ENCODE measurements around the gene DST. TPM values are rescaled to one million over a fixed set of nuclear protein-coding genes. Genes with fewer than 3 reads are reported as not detected.

The DST gene
- total RNA-seq, 4 donors from 2014 or later, result 114 to 219 (median 204) TPM

- in situ Hi-C loops (cut with MboI; ENCODE audit: low sequenced_read_pairs in 4 of 4), result no loop called here
- peaks cover 41 to 57% of the 10 kb centered on the region in 2 donors for H3K4me1 ChIP-seq
- peaks cover 0 to 17% of the 10 kb centered on the region in 2 donors for H3K36me3 ChIP-seq
- intact Hi-C loops (cut with DNase I; ENCODE audit: low total_unique reads), result loop anchor here (2.0 to 5.0 kb wide), 2 partner anchors 178 to 192 kb away; no protein-coding TSS in a partner anchor
- H3K4me3 ChIP-seq, result peak overlapping the region in 1 of 4 donors; percentile 16
- H3K27me3 ChIP-seq, result no peaks in the 10 kb centered on the region
- peak in 3 of 5 experiments; percentile 24 to 39 (median 30) for TF ChIP-seq CTCF (IDR thresholded peaks at IDR 0.05 in 4 of 5, conservative IDR thresholded peaks at IDR 0.05 in 1 of 5)
- TF ChIP-seq POLR2A (IDR thresholded peaks at IDR 0.05), result no peak
- peak overlapping the region in 3 of 4 donors; percentile 1 to 51 (median 49) for H3K27ac ChIP-seq
- no peak for DNase-seq
- ATAC-seq, result no peak
- no peaks in the 10 kb centered on the region for H3K9me3 ChIP-seq
Measured at GRCh38 chr6:56549014-56549413, 93.7 kb downstream of the DST start.

GRCh38 chr6:56547687-56548086 is 95.0 kb downstream of the DST start:
- Histone ChIP-seq H3K27me3 (no peaks in the 10 kb centered on the region), H3K4me1 (peaks cover 47 to 64% of the 10 kb centered on the region in 2 donors), H3K36me3 (peaks cover 0 to 6% of the 10 kb centered on the region in 2 donors), H3K4me3 (no peak overlapping the region), H3K9me3 (no peaks in the 10 kb centered on the region), H3K27ac (peak overlapping the region in 3 of 4 donors; percentile 0 to 95 (median 2))
- ATAC-seq (no peak), DNase-seq (no peak)
- intact Hi-C loops (cut with DNase I; ENCODE audit: low total_unique reads) (loop anchor here (2.0 to 5.0 kb wide), 2 partner anchors 177 to 190 kb away; no protein-coding TSS in a partner anchor), in situ Hi-C loops (cut with MboI; ENCODE audit: low sequenced_read_pairs in 4 of 4) (no loop called here)
- TF ChIP-seq POLR2A (IDR thresholded peaks at IDR 0.05) (no peak), CTCF (IDR thresholded peaks at IDR 0.05 in 4 of 5, conservative IDR thresholded peaks at IDR 0.05 in 1 of 5) (no peak)

GRCh38 chr6:56542364-56543331 is 100.0 kb downstream of the DST start:
- Histone ChIP-seq H3K27ac (peak overlapping the region; percentile 90 to 95 (median 94)), H3K36me3 (no peaks in the 10 kb centered on the region), H3K27me3 (no peaks in the 10 kb centered on the region), H3K9me3 (no peaks in the 10 kb centered on the region), H3K4me1 (peaks cover 50 to 59% of the 10 kb centered on the region in 2 donors), H3K4me3 (peak overlapping the region; percentile 68 to 86 (median 72))
- in situ Hi-C loops (cut with MboI; ENCODE audit: low sequenced_read_pairs in 4 of 4), result no loop called here
- intact Hi-C loops (cut with DNase I; ENCODE audit: low total_unique reads), result no loop called here
- DNase-seq (peak; percentile 95 to 96), ATAC-seq (peak; percentile 95 to 98)
- TF ChIP-seq CTCF (IDR thresholded peaks at IDR 0.05 in 4 of 5, conservative IDR thresholded peaks at IDR 0.05 in 1 of 5) (peak in 4 of 5 experiments; percentile 34 to 67 (median 54)), POLR2A (IDR thresholded peaks at IDR 0.05) (peak; percentile 53 to 88)

- Histone ChIP-seq H3K27ac (peak overlapping the region; percentile 90 to 95 (median 94)), H3K4me1 (peaks cover 58 to 59% of the 10 kb centered on the region in 2 donors), H3K27me3 (no peaks in the 10 kb centered on the region), H3K4me3 (peak overlapping the region; percentile 68 to 86 (median 72)), H3K9me3 (no peaks in the 10 kb centered on the region), H3K36me3 (no peaks in the 10 kb centered on the region)
- no peak for DNase-seq
- in situ Hi-C loops (cut with MboI; ENCODE audit: low sequenced_read_pairs in 4 of 4) (no loop called here), intact Hi-C loops (cut with DNase I; ENCODE audit: low total_unique reads) (no loop called here)
- TF ChIP-seq POLR2A (IDR thresholded peaks at IDR 0.05), result no peak
- TF ChIP-seq CTCF (IDR thresholded peaks at IDR 0.05 in 4 of 5, conservative IDR thresholded peaks at IDR 0.05 in 1 of 5), result no peak
- ATAC-seq, result no peak
Measured at GRCh38 chr6:56541741-56542360, 100.8 kb downstream of the DST start.

Measured in gastrocnemius medialis (tissue), 4 donors.